Progenitor cell of endocrine pancreas (in vitro differentiated cells): ENCODE results near the gene IRAG1. TPM values are rescaled to one million over a fixed set of nuclear protein-coding genes. Genes with fewer than 3 reads are reported as not detected.
"Not testable (repeated sequence)": the region's sequence is repeated elsewhere in the genome, so short reads cannot be mapped to it uniquely, and the experiment has no call there.

Experiments used
- DNase-seq: peaks from one replicate; pipeline ENCODE4 v3.0.0; 2021; ENCODE audit warnings: low spot score; ENCODE audit not compliant: unreplicated experiment
- H3K27ac Mint-ChIP-seq: 2 replicates; pipeline ENCODE4 v1.8.0; 2021; ENCODE audit warnings: mild to moderate bottlenecking, moderate library complexity, mixed read lengths
- H3K27me3 Mint-ChIP-seq: 2 replicates; pipeline ENCODE4 v1.8.0; 2021; ENCODE audit warnings: mixed read lengths
- H3K36me3 Mint-ChIP-seq: 2 replicates; pipeline ENCODE4 v1.8.0; 2022; ENCODE audit warnings: mixed read lengths; ENCODE audit not compliant: insufficient read depth
- H3K4me1 Mint-ChIP-seq: 2 replicates; pipeline ENCODE4 v1.8.0; 2021; ENCODE audit warnings: low read depth, mixed read lengths
- H3K4me3 Mint-ChIP-seq: 2 replicates; pipeline ENCODE4 v1.8.0; 2021; ENCODE audit warnings: low read depth, mild to moderate bottlenecking, moderate library complexity, mixed read lengths
- H3K9me3 Mint-ChIP-seq: 2 replicates; pipeline ENCODE4 v1.8.0; 2021; ENCODE audit warnings: low read depth, mixed read lengths
- total RNA-seq: library from RNA; stranded (reverse); gene quantifications from 2 replicates; pipeline ENCODE4 v1.2.1, GENCODE V29; 2021
- TF ChIP-seq, protein P1 (sequence below): fragments of 200-600 bp; sonication (generic); IDR thresholded peaks from one replicate; pipeline ENCODE4 v1.5.0; 2021; ENCODE audit warnings: antibody characterized with exemption, mild to moderate bottlenecking; ENCODE audit not compliant: unreplicated experiment

IRAG1 gene
- total RNA-seq, 1 donor from 2014 or later: 6.3 TPM

DNA sequence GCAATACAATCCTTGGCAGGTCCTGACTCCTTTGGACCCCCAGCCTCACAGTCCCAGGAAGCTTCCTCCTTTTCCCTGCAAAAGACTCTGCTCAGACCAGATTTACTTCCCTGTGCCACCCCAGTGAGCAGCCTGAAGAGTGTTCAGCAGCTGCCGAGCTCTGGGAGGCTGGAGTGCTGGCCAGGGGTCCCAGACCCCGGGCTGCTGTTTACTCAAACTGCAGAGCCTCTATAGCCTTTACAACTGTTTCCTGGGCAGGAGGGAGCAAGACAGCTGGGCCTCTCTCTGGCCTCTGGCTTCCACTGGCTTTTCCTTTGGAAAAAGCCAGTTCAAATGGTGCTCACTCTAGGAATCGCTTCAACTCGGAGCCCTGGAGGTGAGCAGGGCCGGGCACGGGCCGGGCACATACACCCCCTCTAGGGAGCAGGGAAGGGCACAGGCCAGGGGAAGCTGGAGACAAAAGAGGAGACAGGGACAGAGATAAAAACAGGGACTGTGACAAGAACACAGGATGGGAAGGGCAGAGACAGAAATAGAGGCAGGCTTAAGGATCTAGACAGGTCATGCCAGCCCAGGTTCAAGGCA, 932 bp downstream of the IRAG1 start:
- Mint-ChIP-seq H3K27ac (peak overlapping the region; percentile 72), H3K27me3 (no peaks in the 10 kb centered on the region), H3K4me1 (no peaks in the 10 kb centered on the region), H3K36me3 (no peaks in the 10 kb centered on the region), H3K4me3 (no peak overlapping the region), H3K9me3 (no peaks in the 10 kb centered on the region)
- DNase-seq: no peak
- TF ChIP-seq, protein P1, sequence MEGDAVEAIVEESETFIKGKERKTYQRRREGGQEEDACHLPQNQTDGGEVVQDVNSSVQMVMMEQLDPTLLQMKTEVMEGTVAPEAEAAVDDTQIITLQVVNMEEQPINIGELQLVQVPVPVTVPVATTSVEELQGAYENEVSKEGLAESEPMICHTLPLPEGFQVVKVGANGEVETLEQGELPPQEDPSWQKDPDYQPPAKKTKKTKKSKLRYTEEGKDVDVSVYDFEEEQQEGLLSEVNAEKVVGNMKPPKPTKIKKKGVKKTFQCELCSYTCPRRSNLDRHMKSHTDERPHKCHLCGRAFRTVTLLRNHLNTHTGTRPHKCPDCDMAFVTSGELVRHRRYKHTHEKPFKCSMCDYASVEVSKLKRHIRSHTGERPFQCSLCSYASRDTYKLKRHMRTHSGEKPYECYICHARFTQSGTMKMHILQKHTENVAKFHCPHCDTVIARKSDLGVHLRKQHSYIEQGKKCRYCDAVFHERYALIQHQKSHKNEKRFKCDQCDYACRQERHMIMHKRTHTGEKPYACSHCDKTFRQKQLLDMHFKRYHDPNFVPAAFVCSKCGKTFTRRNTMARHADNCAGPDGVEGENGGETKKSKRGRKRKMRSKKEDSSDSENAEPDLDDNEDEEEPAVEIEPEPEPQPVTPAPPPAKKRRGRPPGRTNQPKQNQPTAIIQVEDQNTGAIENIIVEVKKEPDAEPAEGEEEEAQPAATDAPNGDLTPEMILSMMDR: no peak

DNA sequence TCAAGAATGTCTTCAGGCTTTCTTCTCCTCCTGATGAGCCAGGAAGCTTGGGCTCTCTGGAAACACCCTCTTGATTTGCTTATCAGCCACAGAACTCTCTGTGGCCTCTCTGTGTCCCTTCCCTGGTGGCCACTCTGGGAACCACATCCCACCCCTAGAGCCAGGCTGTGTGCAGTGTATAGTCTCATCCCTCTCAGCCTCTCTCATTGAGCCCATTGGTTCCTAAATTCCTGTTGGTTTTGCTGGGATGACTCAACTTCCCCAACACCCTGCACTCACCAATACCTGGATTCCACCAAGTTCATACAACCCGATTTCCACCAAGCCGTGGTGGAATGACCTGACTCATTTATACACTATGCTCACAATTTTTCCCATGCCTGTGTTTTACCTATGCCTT, 5.2 kb downstream of the IRAG1 start:
- DNase-seq: no peak
- H3K4me1 Mint-ChIP-seq: no peaks in the 10 kb centered on the region
- H3K27me3 Mint-ChIP-seq: no peaks in the 10 kb centered on the region
- no peak overlapping the region for H3K4me3 Mint-ChIP-seq
- H3K36me3 Mint-ChIP-seq: no peaks in the 10 kb centered on the region
- no peak overlapping the region for H3K27ac Mint-ChIP-seq
- no peaks in the 10 kb centered on the region for H3K9me3 Mint-ChIP-seq
- TF ChIP-seq, protein P1: peak; percentile 30

DNA sequence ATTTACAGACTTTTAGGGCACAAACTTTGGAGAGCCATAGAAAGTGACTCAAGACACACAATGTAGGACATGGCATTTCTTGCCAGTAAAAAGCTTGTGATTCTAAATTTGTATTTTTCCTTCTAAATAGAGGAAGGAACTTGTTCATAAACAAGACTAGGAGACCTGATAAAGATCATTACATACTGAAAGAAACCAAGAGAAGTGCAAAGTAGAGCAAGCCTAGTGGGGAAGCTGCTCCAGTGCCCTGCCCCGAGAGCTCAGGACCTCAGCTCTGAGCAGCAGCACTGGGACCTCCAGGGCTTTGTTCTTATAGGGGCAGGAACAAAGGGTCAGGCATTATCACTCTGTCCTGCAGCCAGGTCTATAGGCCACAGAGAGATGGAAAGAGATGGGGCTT, 7.2 kb downstream of the IRAG1 start:
- Mint-ChIP-seq H3K4me1 (no peaks in the 10 kb centered on the region), H3K36me3 (no peaks in the 10 kb centered on the region), H3K27me3 (no peaks in the 10 kb centered on the region), H3K4me3 (no peak overlapping the region), H3K9me3 (no peaks in the 10 kb centered on the region), H3K27ac (no peak overlapping the region)
- no peak for DNase-seq
- TF ChIP-seq, protein P1: no peak

DNA sequence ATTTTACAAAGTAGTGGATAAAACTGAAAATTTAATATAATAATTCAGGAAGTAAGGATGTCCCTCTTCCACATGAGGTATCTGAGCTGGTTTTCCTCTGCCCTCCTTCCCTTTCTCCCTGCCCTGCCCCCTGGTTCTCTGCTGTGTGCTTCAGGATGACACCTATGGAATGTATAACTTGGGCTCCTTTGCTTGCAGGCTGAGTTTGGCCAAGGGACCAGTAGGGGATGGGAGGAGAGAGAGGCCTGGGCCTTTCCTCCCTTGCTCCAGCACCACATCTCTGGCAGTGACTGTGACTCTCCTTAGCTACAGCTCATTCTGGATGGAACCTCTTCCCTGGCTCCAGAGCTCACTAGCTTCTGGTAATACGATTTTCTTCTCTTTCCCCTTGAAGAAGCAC, 10.1 kb downstream of the IRAG1 start:
- DNase-seq: no peak
- H3K36me3 Mint-ChIP-seq: no peaks in the 10 kb centered on the region
- H3K27ac Mint-ChIP-seq: no peak overlapping the region
- H3K9me3 Mint-ChIP-seq: no peaks in the 10 kb centered on the region
- no peaks in the 10 kb centered on the region for H3K4me1 Mint-ChIP-seq
- TF ChIP-seq, protein P1: no peak
- H3K27me3 Mint-ChIP-seq: no peaks in the 10 kb centered on the region
- H3K4me3 Mint-ChIP-seq: no peak overlapping the region

DNA sequence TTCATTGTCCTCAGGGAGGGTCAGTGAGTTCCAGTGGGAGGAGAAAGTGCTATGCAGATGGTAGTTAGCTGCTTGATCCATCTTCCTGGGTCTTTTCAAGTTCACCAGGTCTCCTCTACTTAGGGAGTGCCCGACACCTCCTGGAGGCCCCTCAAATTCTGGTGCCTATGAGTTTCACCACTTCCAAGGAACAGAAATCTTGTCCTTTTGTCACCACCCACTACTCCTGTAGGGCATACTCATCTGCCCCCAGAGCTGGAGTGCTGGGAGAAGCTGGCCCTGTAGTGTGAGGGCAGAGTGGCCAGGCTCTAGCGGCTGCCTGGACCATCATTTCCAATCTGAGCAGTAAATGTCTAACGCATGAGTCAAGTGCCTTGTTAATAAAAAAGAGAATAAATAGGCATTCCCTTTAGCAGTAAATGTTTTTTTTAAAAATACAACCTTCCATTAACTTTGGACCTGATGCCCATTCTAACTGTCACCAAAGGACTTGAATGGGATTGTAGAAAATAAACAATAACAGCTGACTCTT, 12.5 kb downstream of the IRAG1 start:
- Mint-ChIP-seq H3K36me3 (no peaks in the 10 kb centered on the region), H3K4me1 (no peaks in the 10 kb centered on the region), H3K27ac (no peak overlapping the region), H3K27me3 (peaks cover 6% of the 10 kb centered on the region), H3K9me3 (no peaks in the 10 kb centered on the region), H3K4me3 (no peak overlapping the region)
- no peak for DNase-seq
- TF ChIP-seq, protein P1: no peak

DNA sequence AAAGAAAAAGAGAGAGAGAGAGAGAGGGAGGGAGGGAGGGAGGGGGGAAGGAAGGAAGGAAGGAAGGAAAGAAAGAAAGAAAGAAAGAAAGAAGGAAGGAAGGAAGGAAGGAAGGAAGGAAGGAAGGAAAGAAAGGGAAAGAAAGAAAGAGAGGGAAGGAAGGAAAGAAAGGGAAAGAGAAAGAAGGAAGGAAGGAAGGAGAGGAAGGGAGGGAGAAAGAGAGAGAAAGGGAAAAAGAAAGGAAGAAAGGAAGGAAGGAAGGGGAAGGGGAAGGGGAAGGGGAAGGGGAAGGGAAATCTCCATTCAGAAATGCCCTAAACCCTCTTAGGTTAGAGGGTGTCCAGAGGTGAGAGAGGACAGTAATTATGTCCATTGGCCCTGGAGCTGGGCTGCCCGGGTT, 13.3 kb downstream of the IRAG1 start:
- H3K27ac Mint-ChIP-seq, DNase-seq, H3K4me3 Mint-ChIP-seq, H3K36me3 Mint-ChIP-seq, H3K4me1 Mint-ChIP-seq, H3K9me3 Mint-ChIP-seq: not testable (repeated sequence)
- peaks cover 13% of the 10 kb centered on the region for H3K27me3 Mint-ChIP-seq
